Left ventricle myocardium inferior (tissue), 1 donor: ENCODE results near the gene SRBD1. TPM values are rescaled to one million over a fixed set of nuclear protein-coding genes. Genes with fewer than 3 reads are reported as not detected.

Source experiments
- DNase-seq: peaks from one replicate; pipeline ENCODE4 v3.0.0-alpha.2; 2020
- H3K27ac ChIP-seq: fragments of 200-600 bp; replicated peaks from 2 replicates; pipeline ENCODE4 v1.8.0; 2021
- H3K27me3 ChIP-seq: fragments of 200-600 bp; 2 replicates; pipeline ENCODE4 v1.8.0; 2021; ENCODE audit warnings: low read depth
- H3K36me3 ChIP-seq: fragments of 200-600 bp; 2 replicates; pipeline ENCODE4 v1.8.0; 2021
- H3K4me1 ChIP-seq: fragments of 200-600 bp; 2 replicates; pipeline ENCODE4 v1.8.0; 2021
- H3K4me3 ChIP-seq: fragments of 200-600 bp; 2 replicates; pipeline ENCODE4 v1.8.0; 2021; ENCODE audit warnings: mild to moderate bottlenecking, moderate library complexity
- H3K9me3 ChIP-seq: fragments of 200-600 bp; replicated peaks from 2 replicates; pipeline ENCODE4 v1.8.0; 2021
- CTCF ChIP-seq: fragments of 200-600 bp; IDR thresholded peaks from 2 replicates; pipeline ENCODE4 v1.8.0; 2021; ENCODE audit warnings: antibody characterized with exemption, mild to moderate bottlenecking, borderline replicate concordance
- intact Hi-C: fragments of 100-400 bp; cut with micrococcal nuclease; formaldehyde crosslinking; loops from one replicate; pipeline ENCODE4 v1.11.0; 2022
- total RNA-seq: library from RNA; stranded (reverse); fragmentation: NEBNext Ultra II Directional; extraction: Animal tissue kit (Norgen Biotek cat#: 25700); gene quantifications from one replicate; pipeline ENCODE4 v1.2.1, GENCODE V29; 2021
- donor health status: DM: no; HTN: yes; CAD: no; lungs with severe emphysema.

SRBD1 gene
- total RNA-seq, 1 donor from 2014 or later: 11.8 TPM

- H3K4me1 ChIP-seq: peaks cover 5% of the 10 kb centered on the region
- no peak for TF ChIP-seq CTCF
- H3K9me3 ChIP-seq: no peaks in the 10 kb centered on the region
- no peak overlapping the region for H3K4me3 ChIP-seq
- no peaks in the 10 kb centered on the region for H3K27me3 ChIP-seq
- peaks cover 31% of the 10 kb centered on the region for H3K36me3 ChIP-seq
- intact Hi-C loops: no loop called here
- no peak overlapping the region for H3K27ac ChIP-seq
- no peak for DNase-seq
Measured at GRCh38 chr2:45390441-45390840, 220.6 kb downstream of the SRBD1 start.

DNA sequence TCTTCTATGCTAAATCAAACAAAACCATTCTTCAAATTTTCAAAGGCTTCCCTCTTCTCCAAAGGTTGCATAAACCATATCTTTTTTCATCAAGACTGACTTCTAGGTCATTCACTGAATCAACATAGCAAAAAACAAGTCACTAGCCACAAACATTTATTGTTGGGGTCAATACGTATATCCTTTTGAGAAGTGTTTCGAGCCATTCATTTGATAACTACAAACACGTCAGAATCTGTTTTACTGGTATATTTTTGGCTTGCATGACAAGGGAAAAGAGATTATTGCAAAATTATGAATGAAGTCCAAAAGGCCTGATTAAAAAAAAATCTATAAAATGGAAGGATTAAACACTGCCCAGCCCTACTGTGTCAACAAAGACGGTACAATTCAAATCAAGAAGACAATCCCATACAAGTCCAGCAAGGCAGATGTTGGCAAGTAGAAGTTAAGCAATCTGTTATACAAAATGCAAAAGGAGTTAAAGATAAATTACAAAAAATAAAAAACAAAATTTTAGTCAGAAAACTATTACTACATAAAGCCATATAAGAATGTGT lies 222.4 kb downstream of the SRBD1 start:
- DNase-seq: no peak
- Histone ChIP-seq H3K9me3 (peaks cover 2% of the 10 kb centered on the region), H3K27ac (no peak overlapping the region), H3K36me3 (peaks cover 31% of the 10 kb centered on the region), H3K27me3 (no peaks in the 10 kb centered on the region), H3K4me3 (no peak overlapping the region), H3K4me1 (peaks cover 5% of the 10 kb centered on the region)
- intact Hi-C loops: no loop called here
- no peak for TF ChIP-seq CTCF

- Histone ChIP-seq H3K4me1 (peaks cover 6% of the 10 kb centered on the region), H3K27me3 (no peaks in the 10 kb centered on the region), H3K36me3 (peaks cover 7% of the 10 kb centered on the region), H3K4me3 (no peak overlapping the region), H3K27ac (no peak overlapping the region), H3K9me3 (peaks cover 4% of the 10 kb centered on the region)
- intact Hi-C loops: no loop called here
- TF ChIP-seq CTCF: no peak
- DNase-seq: no peak
Measured at GRCh38 chr2:45382744-45383143, 228.3 kb downstream of the SRBD1 start.

DNA sequence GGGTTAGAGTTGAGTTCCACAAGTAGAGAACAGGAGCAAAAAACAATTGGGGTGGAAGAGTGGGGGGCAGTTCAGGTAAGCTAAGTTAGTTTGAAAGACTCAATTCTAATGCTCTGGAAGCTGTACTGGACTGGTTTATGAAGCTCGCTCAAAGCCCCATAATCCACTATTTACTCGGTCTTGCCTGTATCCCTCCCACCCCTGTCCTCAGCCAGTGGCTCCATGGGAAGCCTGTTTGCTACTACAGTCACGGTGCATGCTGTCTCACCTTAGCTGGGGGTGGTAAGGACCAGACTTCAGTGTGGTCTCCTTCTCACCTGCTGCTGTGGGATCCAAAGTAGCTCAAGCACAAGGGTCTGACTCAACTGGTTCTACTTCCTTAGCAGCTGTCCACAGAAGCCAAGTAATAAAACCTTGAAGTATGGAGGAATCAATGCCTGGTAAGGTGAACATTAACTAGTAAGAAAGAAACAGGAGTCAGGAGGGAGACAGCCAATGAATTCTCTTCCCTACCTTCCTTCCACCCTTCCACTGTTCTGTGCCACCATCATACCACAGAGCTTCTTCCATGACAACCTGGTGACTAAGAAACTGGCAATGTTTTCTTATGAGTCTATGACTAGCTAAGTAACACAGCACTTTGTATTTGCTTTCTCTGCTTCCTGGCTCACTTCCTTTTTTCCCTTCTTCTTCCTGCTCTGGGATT lies 230.8 kb downstream of the SRBD1 start:
- DNase-seq: no peak
- Histone ChIP-seq H3K27me3 (no peaks in the 10 kb centered on the region), H3K4me3 (no peak overlapping the region), H3K36me3 (no peaks in the 10 kb centered on the region), H3K4me1 (peaks cover 6% of the 10 kb centered on the region), H3K9me3 (peaks cover 4% of the 10 kb centered on the region), H3K27ac (no peak overlapping the region)
- TF ChIP-seq CTCF: no peak
- intact Hi-C loops: no loop called here

- no peaks in the 10 kb centered on the region for H3K36me3 ChIP-seq
- H3K4me3 ChIP-seq: no peak overlapping the region
- H3K27me3 ChIP-seq: no peaks in the 10 kb centered on the region
- intact Hi-C loops: no loop called here
- peaks cover 6% of the 10 kb centered on the region for H3K4me1 ChIP-seq
- no peak for TF ChIP-seq CTCF
- H3K27ac ChIP-seq: no peak overlapping the region
- H3K9me3 ChIP-seq: peaks cover 4% of the 10 kb centered on the region
- DNase-seq: no peak
Measured at GRCh38 chr2:45379399-45380087, 231.5 kb downstream of the SRBD1 start.
